Skeletal muscle satellite cell (primary cell): ENCODE data around the gene AOPEP.

ENCODE experiments used
- H3K27me3 ChIP-seq: 2 replicates; pipeline ENCODE4 v1.7.0; 2013; ENCODE audit warnings: low read length; ENCODE audit not compliant: control insufficient read depth, insufficient read depth
- H3K36me3 ChIP-seq: 2 replicates; pipeline ENCODE4 v1.7.0; 2013; ENCODE audit warnings: mild to moderate bottlenecking, control low read depth, low read length; ENCODE audit not compliant: insufficient read depth
- H3K4me1 ChIP-seq: 2 replicates; pipeline ENCODE4 v1.7.0; 2013; ENCODE audit warnings: low read length; ENCODE audit not compliant: control insufficient read depth, insufficient read depth
- H3K4me2 ChIP-seq: 2 replicates; pipeline ENCODE4 v1.7.0; 2013; ENCODE audit warnings: mild to moderate bottlenecking, low read length
- H3K4me3 ChIP-seq: 2 replicates; pipeline ENCODE4 v1.7.0; 2013; ENCODE audit warnings: low read length
- H3K9ac ChIP-seq: 2 replicates; pipeline ENCODE4 v1.7.0; 2013; ENCODE audit warnings: mild to moderate bottlenecking, low read depth, low read length, moderate library complexity
- H3K9me3 ChIP-seq: replicated peaks from 2 replicates; pipeline ENCODE4 v1.7.0; 2013; ENCODE audit warnings: mild to moderate bottlenecking, control low read depth, low read length

AOPEP gene

DNA sequence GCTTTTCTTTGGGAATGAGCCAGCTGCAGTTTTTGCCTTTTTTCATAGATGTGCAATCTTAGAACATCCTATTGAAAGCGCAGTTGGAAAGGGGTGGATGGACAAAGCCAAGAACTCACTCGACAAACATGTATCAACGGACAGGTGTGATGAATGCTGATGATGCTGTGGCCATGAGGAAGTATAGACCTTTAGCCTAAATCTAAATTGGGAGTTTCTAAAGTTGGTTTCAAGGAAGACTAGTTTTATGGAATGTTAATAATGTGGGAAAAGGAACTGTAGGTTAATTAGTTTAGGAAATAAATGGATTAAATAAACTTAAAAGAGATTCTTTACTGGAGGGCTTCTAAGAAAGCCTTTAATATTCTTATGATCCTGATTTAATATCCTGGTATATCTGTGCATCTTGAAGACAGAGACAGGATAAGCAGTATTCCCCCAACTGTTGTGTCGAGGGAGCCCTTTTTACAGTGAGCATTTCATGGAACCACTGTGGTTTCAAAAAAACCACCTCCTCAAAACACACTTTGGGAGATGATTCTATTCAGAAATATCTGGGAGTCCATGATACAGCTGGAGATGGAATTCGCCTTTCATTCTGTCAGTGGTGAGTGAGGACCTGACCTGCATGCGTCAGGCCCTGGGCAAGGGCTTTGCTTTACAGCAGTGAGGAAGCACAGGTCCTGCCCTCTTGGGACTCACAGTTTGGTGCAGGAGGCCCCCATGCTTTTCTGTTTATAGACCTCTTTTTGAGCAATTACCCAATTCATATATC lies 82.6 kb downstream of the AOPEP start:
- peaks cover 49% of the 10 kb centered on the region for H3K4me1 ChIP-seq
- H3K4me2 ChIP-seq, result no peak overlapping the region
- H3K27me3 ChIP-seq, result no peaks in the 10 kb centered on the region
- H3K9me3 ChIP-seq, result no peaks in the 10 kb centered on the region
- no peak overlapping the region for H3K9ac ChIP-seq
- peaks cover 3% of the 10 kb centered on the region for H3K36me3 ChIP-seq
- H3K4me3 ChIP-seq, result no peak overlapping the region

DNA sequence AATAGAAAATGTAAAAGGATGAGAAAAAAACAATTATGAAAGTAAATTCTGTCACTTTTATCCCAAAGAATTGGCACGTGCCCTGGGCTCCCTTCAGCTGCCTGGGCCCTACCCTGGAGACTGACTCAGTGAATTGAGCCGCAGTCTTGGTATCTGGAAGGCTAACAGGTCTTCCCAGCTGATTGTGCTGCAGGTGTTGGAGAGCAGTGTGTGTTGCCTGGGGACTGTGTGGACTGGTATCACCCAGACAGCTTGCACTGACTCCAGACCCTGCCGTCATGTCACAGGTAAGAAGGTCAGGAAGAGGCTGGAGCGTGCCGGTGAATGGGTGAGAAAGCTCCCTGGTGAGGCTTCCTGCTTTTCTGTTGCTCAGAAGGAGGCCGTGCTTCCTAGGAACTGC lies 83.3 kb downstream of the AOPEP start:
- no peaks in the 10 kb centered on the region for H3K9me3 ChIP-seq
- no peak overlapping the region for H3K4me2 ChIP-seq
- peaks cover 3% of the 10 kb centered on the region for H3K36me3 ChIP-seq
- H3K4me3 ChIP-seq, result no peak overlapping the region
- peaks cover 42% of the 10 kb centered on the region for H3K4me1 ChIP-seq
- no peak overlapping the region for H3K9ac ChIP-seq
- no peaks in the 10 kb centered on the region for H3K27me3 ChIP-seq

DNA sequence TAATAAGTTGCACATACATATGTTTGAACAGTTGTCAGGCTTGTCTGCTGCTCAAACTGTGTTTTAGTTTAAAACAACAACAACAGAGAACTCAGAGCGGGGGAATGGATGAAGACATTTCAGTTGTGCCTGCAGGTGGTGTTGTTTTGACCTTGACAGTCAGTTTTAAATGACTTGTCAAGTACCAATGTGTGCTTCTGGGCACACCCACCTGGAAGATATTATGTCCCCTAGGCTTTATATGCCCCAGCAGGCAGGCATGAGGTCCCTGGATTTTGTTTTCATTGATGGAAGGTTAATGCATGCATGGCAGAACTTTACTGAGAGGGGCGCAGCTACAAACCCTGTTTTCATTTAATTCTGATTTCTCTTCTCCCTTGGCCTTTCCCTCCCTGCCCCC lies 84.6 kb downstream of the AOPEP start:
- Histone ChIP-seq H3K4me2 (no peak overlapping the region), H3K27me3 (no peaks in the 10 kb centered on the region), H3K4me1 (peaks cover 32% of the 10 kb centered on the region), H3K4me3 (no peak overlapping the region), H3K9ac (no peak overlapping the region), H3K9me3 (no peaks in the 10 kb centered on the region), H3K36me3 (peaks cover 3% of the 10 kb centered on the region)

GRCh38 chr9:94812343-94812742 lies 85.8 kb downstream of the AOPEP start:
- no peak overlapping the region for H3K4me3 ChIP-seq
- no peaks in the 10 kb centered on the region for H3K9me3 ChIP-seq
- H3K4me2 ChIP-seq, result peak overlapping the region; percentile 50
- H3K27me3 ChIP-seq, result no peaks in the 10 kb centered on the region
- H3K9ac ChIP-seq, result no peak overlapping the region
- peaks cover 2% of the 10 kb centered on the region for H3K36me3 ChIP-seq
- peaks cover 25% of the 10 kb centered on the region for H3K4me1 ChIP-seq

DNA sequence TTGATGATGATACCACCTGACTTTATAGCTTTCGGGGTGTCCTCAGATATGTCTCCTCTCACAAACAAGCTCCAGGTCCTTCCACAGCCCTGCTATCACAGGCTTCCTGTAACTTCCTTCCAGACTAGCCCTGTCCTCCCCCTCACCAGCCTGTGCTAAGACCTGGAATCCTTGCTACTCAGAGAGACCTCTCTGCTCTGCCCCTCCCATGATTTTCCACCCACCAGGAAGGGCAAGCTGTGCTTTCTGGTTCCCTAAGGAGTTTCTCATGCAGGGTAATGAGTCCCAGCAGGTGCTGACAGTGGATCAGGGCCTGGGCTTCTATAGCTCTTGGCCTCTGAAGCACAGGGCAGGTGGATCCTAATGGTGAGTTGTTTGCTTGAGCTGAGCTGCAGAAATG lies 86.9 kb downstream of the AOPEP start:
- H3K4me2 ChIP-seq, result no peak overlapping the region
- no peak overlapping the region for H3K9ac ChIP-seq
- H3K9me3 ChIP-seq, result no peaks in the 10 kb centered on the region
- no peaks in the 10 kb centered on the region for H3K36me3 ChIP-seq
- H3K4me3 ChIP-seq, result no peak overlapping the region
- H3K4me1 ChIP-seq, result peaks cover 31% of the 10 kb centered on the region
- no peaks in the 10 kb centered on the region for H3K27me3 ChIP-seq

DNA sequence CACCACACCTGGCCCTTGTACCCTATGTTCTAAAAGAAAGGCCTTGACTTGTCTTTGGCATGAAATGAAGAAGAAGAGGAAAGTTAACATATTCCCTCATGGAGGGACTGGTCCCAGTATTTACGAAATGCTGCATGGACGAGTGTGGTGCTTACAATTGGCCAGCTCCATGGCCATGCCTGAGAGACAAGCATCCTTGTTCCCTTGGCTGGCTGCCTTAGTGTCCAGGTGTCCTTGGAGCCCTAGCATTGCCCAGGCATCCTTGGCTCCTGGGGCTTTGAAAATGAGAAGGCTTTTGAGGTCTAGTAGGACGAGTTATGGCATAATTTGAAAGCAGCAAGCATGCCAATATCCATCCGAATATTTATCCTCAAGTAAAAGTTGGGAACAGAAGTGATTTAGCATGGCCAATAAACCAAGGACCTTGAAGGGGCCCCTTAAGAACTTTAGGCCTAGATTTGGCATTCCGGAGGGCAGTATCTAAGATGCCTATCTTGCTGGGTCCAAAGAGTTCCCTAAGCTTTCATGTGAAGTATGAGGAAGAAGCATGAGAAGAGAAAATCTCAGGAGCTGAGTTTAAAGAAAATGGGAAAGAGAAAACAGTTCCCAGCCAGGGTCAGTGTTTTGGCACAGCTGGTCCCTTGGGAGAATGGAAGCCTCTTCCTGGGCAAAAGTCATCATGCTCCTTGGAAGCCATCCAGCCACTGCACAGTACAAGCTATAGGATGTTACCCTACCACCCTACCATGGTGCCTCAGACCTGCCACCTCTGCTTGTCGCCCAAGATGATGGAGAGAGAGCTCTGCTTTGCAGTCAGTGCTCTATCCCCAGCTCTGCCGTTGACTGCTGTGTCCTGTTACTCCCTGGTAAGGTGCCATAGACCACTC lies 91.0 kb downstream of the AOPEP start:
- no peak overlapping the region for H3K9ac ChIP-seq

DNA sequence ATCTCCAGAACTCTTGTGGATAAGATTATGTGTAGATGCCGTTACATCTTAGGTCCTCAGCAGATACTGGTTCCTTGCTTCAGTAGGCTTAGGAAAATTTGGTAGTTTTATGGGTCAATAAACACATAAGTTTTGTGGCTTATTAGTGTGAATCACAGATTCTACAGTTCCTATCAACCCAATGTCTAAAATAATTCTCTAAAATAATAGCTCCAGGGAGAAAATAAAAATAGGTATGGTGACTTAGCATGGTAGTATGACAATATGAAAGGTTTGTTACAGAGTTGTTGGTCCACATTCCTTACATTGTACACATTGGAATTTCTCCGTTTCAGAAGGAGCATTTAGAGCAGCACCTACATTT lies 91.7 kb downstream of the AOPEP start:
- Histone ChIP-seq H3K9ac (no peak overlapping the region), H3K4me3 (no peak overlapping the region), H3K4me1 (peaks cover 32% of the 10 kb centered on the region), H3K9me3 (no peaks in the 10 kb centered on the region), H3K27me3 (no peaks in the 10 kb centered on the region), H3K36me3 (peaks cover 3% of the 10 kb centered on the region), H3K4me2 (no peak overlapping the region)

More for the DNA sequence above, 91.0 kb downstream of the AOPEP start:
- H3K27me3 ChIP-seq, result no peaks in the 10 kb centered on the region
- no peak overlapping the region for H3K4me2 ChIP-seq
- H3K9me3 ChIP-seq, result no peaks in the 10 kb centered on the region
- peaks cover 35% of the 10 kb centered on the region for H3K4me1 ChIP-seq
- H3K4me3 ChIP-seq, result no peak overlapping the region
- H3K36me3 ChIP-seq, result peaks cover 3% of the 10 kb centered on the region

- peaks cover 28% of the 10 kb centered on the region for H3K4me1 ChIP-seq
- H3K27me3 ChIP-seq, result no peaks in the 10 kb centered on the region
- no peak overlapping the region for H3K4me2 ChIP-seq
- H3K4me3 ChIP-seq, result no peak overlapping the region
- H3K9me3 ChIP-seq, result no peaks in the 10 kb centered on the region
- no peak overlapping the region for H3K9ac ChIP-seq
- peaks cover 3% of the 10 kb centered on the region for H3K36me3 ChIP-seq
Measured at GRCh38 chr9:94819161-94819687, 92.7 kb downstream of the AOPEP start.

- Histone ChIP-seq H3K4me2 (no peak overlapping the region), H3K9me3 (no peaks in the 10 kb centered on the region), H3K27me3 (no peaks in the 10 kb centered on the region), H3K36me3 (peaks cover 4% of the 10 kb centered on the region), H3K4me1 (peaks cover 48% of the 10 kb centered on the region), H3K9ac (no peak overlapping the region), H3K4me3 (no peak overlapping the region)
Measured at GRCh38 chr9:94821098-94821887, 94.8 kb downstream of the AOPEP start.

DNA sequence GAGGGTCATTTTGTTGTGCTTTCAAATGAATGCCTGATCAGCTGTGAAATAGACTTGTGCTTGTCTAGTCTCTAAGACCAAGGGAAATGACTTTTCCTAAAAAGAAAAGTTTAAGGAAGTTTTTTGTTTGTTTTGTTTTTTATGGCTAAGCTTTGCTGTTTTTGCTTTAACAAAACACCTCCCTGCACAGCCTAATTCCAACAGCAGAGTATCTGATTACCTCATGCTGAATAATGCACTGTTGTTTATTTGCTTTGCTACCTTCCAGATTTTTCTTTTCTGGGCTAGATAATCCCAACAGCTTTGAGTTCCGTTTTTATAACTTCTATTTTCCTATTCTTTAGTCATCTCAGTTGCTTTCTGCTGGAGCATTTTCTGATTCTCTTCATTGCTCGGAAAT lies 95.8 kb downstream of the AOPEP start:
- H3K4me1 ChIP-seq, result peaks cover 56% of the 10 kb centered on the region
- H3K4me3 ChIP-seq, result peak overlapping the region; percentile 20
- H3K36me3 ChIP-seq, result peaks cover 9% of the 10 kb centered on the region
- no peaks in the 10 kb centered on the region for H3K27me3 ChIP-seq
- no peaks in the 10 kb centered on the region for H3K9me3 ChIP-seq
- peak overlapping the region; percentile 34 for H3K9ac ChIP-seq
- peak overlapping the region; percentile 56 for H3K4me2 ChIP-seq

GRCh38 chr9:94823710-94824109 lies 97.2 kb downstream of the AOPEP start:
- Histone ChIP-seq H3K4me1 (peaks cover 57% of the 10 kb centered on the region), H3K9me3 (no peaks in the 10 kb centered on the region), H3K27me3 (no peaks in the 10 kb centered on the region), H3K9ac (no peak overlapping the region), H3K36me3 (peaks cover 9% of the 10 kb centered on the region), H3K4me3 (no peak overlapping the region), H3K4me2 (no peak overlapping the region)
